Lower leg skin (tissue), 4 donors: ENCODE results near the gene NSD1. TPM values are rescaled to one million over a fixed set of nuclear protein-coding genes. Genes with fewer than 3 reads are reported as not detected.

Source experiments
- DNase-seq, 2 donors: peaks; one replicate each; pipeline ENCODE4 v3.0.0-alpha.2; 2019; ENCODE audit warnings: low spot score in 2 of 2
- H3K4me3 ChIP-seq: fragments of 200-600 bp; sonication (generic); 2 replicates; pipeline ENCODE4 v1.5.1; 2017; ENCODE audit warnings: mild to moderate bottlenecking, low read depth; ENCODE audit not compliant: poor library complexity, severe bottlenecking
- CTCF ChIP-seq, 3 donors: fragments of 450-650 bp; IDR thresholded peaks; one replicate each; pipeline ENCODE4 v1.5.1; 2016; ENCODE audit warnings: antibody characterized with exemption in 3 of 3, mild to moderate bottlenecking in 3 of 3, moderate library complexity in 2 of 3
- POLR2A ChIP-seq, 2 donors: fragments of 450-650 bp; IDR thresholded peaks; one replicate each; pipeline ENCODE4 v1.6.1; 2016 to 2017; ENCODE audit warnings: antibody characterized with exemption in 2 of 2, mild to moderate bottlenecking in 1 of 2, moderate library complexity in 1 of 2
- WGBS, 2 donors: methylation state at CpG; one replicate each; pipeline ENCODE4 v1.1.5; 2018; 5-methylcytosine and 5-hydroxymethylcytosine counted together
- intact Hi-C: fragments of 100-400 bp; cut with DNase I; formaldehyde crosslinking; loops from one replicate; pipeline ENCODE4 v1.15.0; 2023; ENCODE audit warnings: low total_unique reads
- total RNA-seq, 4 donors: library from RNA; depleted of rRNA; stranded (reverse); fragments of >200 nt; gene quantifications; one replicate each; pipeline ENCODE4 v1.1.0, GENCODE V29; 2016

Gene NSD1
- total RNA-seq, 4 donors from 2014 or later: 25.1 to 36.8 (median 34.2) TPM

DNA sequence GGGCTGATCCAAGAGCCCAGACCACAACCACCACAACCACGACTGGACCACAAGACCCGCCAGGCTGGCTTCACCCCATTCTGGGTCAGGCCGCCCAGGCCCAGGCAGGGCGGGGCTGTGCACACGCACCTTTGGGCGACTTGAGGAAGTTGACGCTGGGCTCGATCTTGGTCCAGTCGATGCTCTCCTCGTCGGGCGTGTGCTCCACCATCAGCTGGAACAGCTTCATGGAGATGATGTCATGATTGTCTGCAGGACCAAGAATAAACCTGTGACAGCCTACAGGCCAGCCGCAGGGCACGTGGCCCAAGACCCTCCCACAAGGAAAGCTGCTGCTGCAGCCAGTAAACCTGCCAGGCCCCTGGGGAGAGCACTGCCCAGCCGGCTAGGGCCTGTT lies 200.6 kb downstream of the NSD1 start:
- intact Hi-C loops: no loop called here
- no peak for TF ChIP-seq CTCF (IDR thresholded peaks at IDR 0.05)
- WGBS, 2 donors: 66 to 78% methylated on average over 3 to 15 of the region's 15 CpGs
- H3K4me3 ChIP-seq: no peak overlapping the region
- no peak for DNase-seq

DNA sequence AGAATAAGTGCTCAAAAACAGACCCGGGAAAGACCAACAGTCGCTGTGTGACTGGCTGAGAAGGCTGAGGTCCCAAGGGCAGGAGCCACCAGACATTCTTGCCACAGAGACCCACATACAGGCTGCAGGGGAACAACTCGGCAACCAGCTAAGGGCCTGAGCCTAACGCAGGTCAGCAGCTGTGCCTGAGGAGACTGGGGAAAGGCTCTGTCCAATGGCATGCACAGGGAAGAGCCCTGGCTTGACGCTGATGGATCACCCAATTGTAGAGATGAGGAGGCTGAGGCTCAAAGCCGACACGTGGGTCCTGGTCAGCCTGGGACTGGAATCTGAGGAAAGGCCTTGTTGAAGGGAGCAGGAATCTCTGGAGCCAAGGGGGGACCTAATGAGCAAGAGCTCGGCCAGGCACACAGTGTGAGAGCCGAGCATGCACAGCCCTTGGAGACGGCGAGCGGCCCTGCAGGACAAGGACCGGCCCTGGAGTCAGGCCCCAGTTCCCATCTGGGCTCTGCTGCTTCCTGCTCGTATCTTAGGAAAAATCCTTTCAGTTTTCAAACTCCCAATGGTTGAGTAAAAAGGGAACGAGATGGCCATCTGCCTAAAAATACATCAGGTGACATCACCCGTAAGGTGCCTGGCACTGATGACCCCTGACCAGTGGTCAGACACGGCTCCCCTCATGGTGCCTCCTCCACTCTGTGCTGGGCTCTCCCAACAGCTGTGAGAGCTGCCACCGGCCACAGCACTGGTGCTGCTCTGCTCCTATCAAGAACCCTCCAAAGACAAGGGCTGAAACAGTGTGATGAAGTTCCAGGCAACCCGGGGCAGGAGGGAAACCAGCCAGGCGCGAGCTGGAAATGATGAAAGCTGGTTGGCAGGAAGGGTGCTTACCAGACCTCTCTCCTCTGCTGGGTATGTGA lies 201.5 kb downstream of the NSD1 start:
- DNase-seq: no peak
- WGBS, 2 donors: 87 to 92% methylated on average over 21 of the region's 21 CpGs
- intact Hi-C loops: no loop called here
- no peak for TF ChIP-seq POLR2A (IDR thresholded peaks at IDR 0.05)
- TF ChIP-seq CTCF (IDR thresholded peaks at IDR 0.05): no peak
- H3K4me3 ChIP-seq: no peak overlapping the region

GRCh38 chr5:177335701-177336065 lies 202.1 kb downstream of the NSD1 start:
- TF ChIP-seq CTCF (IDR thresholded peaks at IDR 0.05): no peak
- TF ChIP-seq POLR2A (IDR thresholded peaks at IDR 0.05): no peak
- DNase-seq: no peak
- no peak overlapping the region for H3K4me3 ChIP-seq
- 94% methylated on average over 6 to 7 of the region's 7 CpGs for WGBS, 2 donors
- intact Hi-C loops: no loop called here

GRCh38 chr5:177336112-177336511 lies 202.5 kb downstream of the NSD1 start:
- no peak for DNase-seq

GRCh38 chr5:177336603-177337494 lies 203.3 kb downstream of the NSD1 start:
- intact Hi-C loops: no loop called here
- 86 to 93% methylated on average over 25 to 36 of the region's 36 CpGs for WGBS, 2 donors
- no peak for DNase-seq
- no peak for TF ChIP-seq CTCF (IDR thresholded peaks at IDR 0.05)
- H3K4me3 ChIP-seq: no peak overlapping the region

More at GRCh38 chr5:177336112-177336511, 202.5 kb downstream of the NSD1 start:
- TF ChIP-seq POLR2A (IDR thresholded peaks at IDR 0.05): no peak
- no peak for TF ChIP-seq CTCF (IDR thresholded peaks at IDR 0.05)
- intact Hi-C loops: no loop called here
- 65 to 75% methylated on average over 12 of the region's 12 CpGs for WGBS, 2 donors
- no peak overlapping the region for H3K4me3 ChIP-seq
